ENCODE results near the gene SLC38A10.

SLC38A10 gene

DNA sequence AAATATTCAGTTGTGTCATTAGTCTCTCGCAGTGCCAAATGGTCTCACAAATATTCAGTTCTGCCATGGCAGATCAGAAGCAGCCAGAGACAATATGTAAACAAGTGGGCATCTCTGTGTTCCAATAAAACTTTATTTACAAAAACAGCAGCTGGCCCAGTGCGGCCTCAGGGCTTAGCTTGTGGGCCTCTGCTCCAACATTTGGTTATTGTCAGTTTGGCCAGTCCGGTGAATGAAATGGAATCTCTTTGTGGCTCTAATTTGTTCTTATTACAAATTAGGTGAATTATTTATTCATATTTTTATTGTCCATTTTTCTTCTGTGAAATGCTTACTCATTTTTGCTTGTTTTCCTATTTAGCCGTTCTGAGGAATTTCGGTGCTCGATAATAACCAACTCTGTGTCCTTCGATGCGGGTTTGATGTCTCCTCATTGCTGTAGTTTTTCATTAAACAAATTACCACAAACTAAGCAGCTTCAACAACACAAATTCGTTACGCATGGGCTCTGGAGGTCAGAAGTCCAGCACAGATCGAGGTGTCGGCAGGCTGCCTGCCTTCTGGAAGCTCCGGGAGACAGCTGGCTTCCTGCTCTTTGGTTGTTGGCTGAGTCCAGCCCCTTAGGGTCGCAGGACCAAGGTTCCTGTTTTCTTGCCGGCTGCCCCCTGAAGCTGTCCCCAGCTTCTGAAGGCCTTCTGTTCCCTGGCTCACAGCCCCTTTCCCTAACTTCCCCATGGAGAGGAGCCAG is 4.1 kb upstream of the SLC38A10 start:
- DNase-seq (ENCODE audit: low read depth in 2 of 2): no peak

DNA sequence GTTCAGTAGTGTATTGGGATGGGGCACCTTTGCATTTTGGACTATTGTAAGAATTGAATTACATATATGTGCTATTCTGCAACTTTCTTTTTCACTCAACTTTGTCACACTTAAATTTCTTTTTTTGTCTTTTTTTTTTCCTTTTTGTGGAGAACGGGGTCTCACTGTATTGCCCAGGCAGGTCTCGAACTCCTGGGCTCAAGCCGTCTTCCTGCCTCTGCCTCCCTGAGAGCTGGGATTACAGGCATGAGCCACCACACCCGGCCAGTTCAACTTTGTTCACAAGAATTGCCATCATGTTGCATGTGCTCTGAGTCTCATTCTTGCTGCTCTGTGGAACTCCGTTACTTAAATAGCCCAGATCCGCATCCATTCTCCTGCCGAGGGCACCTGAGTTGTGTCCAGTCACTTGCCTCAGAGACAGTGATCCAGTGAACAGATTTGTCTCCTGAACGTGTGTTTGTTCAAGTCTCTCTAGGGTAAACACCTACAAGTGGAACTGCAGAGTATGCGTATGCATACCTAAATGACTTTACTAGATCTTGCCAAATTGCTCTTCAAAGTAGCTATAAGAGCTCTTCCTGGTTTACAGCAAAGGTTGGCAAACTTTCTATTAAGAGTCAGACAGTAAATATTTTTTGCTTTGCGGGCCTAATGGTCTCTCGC is 3.4 kb upstream of the SLC38A10 start:
- no peak for DNase-seq (ENCODE audit: low read depth in 2 of 2)

DNA sequence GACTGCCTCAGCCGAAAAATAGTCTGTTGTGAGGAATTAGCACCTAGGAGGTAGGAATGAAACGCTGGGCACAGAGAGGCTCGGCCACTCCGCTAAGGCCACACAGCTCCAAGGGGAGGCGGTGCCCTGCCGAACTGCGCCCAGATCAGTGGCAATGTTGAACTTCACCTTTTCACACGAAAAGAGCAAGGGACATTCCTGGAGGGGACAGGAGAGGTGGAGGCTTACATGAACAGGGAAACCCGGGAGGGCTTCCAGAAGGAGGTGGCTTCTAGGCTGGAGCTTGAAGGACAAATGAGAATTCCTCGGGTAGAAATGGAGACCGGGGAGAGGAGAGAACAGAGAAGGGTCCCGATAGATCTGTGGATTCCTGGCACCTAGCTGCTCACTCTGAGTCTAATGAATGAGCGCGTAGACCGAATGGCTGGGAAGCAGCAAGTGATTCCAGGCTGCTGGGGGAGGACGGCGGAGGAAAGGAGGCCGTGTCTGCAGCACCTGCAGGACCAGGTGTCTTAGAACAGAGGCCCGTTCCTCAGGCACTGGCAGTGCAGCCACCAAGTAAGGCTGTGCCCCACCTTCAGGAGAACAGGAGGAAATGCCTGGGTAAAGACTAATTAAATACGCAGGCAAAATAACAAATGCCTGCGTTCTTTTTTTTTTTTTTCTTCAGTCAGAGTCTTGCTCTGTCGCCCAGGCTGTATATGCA is 722 bp upstream of the SLC38A10 start:
- no peak for DNase-seq (ENCODE audit: low read depth in 2 of 2)

DNA sequence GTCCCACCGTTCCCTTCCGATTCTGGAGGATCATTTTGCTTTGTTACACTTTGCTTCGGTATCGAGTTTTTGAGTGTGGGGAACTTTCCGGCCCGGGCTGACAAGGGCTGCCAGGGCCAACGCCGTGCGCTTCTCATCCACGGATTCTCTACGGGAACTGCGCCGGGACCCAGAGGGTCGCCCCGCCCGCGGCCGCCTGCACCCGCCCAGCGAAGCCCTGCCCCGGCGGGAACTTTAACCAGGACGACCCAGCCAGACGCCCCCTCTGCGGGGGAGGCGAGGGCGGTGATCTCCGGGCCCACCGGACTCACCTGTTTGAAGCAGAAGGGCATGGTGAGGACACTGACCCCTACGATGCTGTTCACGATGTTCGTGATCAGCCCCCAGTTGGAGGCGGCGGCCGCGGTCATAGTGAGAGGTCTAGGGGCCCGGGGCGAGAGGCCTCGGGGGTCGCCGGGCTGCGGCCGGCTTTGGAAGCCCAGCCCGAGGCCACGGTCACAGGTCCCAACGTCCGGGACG is 536 bp downstream of the SLC38A10 start:
- no peak for DNase-seq (ENCODE audit: low read depth in 2 of 2)

DNA sequence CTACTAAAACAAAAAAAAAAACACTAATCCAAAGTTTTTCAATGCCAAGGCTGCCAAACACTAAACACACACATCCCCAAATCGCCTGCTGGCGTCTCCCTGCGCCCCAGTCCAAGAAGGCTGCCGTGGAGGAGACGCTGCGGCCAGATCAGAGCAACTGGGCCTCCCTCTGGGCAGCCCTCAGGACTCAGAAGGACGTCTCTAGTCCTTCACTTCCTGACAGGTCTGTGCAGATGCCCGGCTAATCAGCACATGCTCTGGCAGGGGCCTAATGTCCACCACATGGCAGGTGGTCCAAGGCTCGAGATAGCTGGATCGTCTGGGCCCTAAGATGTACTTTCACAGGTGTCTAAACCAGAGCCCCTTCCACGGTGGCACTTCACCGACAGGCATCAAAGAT is 2.7 kb downstream of the SLC38A10 start:
- DNase-seq (ENCODE audit: low read depth in 2 of 2): no peak

DNA sequence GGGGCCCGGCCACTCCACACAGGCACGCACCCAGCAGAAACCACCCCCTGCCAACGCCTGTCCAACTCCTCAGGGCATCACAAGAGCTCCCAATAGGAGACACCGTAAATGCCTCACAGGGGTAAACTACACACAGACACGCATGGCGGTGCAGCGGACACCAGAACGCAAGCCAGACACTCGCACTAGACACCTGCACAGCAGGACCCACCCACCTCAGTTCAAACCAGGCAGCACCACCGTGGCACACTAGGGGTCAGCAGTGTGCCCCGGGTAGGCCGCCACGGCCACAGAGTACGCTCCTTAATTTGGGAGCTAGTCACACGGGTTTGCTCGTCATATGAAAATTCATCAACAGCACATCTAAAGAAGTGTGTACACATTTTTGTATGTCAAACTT is 3.4 kb downstream of the SLC38A10 start:
- peak; percentile 58 to 66 for DNase-seq (ENCODE audit: low read depth in 2 of 2)

DNA sequence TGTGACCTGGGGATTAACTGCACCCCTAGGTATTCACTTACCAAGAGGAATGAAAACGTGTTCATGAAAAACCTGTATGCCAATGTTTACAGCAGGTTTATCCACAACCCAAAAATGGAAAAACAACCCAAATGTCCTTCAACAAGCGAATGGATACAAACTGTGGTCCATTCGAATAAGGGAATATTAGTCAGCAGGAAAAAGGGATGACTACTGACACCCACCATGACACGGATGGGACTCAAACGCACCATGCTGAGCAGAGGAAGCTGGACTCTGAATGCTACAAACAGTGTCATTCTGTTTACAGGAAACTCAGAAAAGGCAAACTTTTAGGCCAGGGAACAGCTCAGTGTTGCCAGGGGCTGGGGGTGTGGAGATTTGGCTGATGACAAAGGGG is 4.9 kb downstream of the SLC38A10 start:
- no peak for DNase-seq (ENCODE audit: low read depth in 2 of 2)

DNA sequence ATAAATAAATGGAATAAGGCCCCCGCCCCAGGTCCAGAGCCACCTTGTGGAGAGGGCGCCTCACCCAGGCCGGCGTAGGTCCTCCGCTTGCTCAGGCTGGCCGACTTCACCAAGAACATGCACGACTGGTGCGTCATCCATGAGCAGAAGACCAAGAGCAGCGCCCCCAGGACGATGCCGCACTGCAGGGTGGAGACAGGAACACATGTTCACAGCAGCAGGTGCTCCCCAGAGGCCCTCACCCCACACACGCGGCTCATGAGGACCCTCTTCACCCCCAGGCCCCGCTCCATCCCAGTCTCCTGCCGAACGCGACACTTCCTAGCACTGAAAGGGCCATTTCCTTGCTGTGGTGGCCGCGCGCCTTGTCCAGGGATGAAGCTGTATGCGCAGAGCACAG is 5.5 kb downstream of the SLC38A10 start:
- DNase-seq (ENCODE audit: low read depth in 2 of 2): no peak

DNA sequence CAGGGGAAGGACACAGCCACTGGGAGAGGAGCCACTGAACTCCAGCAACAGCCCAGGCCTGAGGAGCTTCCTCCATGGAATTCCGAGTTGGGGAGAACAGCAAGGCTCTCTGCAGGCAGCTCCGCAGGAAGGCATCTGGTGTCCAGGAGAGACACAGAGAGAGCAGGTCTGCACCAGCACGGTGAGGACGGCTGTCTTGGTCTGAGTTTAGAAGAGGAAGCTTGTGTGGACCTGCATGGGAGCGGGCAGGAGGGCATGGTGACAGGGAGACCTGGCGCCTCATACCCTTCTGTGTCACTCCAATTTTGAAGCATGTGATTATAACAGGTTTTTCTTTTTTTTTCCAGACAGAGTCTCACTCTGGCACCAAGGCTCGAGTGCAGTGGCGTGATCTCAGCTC is 6.4 kb downstream of the SLC38A10 start:
- DNase-seq (ENCODE audit: low read depth in 2 of 2): no peak

DNA sequence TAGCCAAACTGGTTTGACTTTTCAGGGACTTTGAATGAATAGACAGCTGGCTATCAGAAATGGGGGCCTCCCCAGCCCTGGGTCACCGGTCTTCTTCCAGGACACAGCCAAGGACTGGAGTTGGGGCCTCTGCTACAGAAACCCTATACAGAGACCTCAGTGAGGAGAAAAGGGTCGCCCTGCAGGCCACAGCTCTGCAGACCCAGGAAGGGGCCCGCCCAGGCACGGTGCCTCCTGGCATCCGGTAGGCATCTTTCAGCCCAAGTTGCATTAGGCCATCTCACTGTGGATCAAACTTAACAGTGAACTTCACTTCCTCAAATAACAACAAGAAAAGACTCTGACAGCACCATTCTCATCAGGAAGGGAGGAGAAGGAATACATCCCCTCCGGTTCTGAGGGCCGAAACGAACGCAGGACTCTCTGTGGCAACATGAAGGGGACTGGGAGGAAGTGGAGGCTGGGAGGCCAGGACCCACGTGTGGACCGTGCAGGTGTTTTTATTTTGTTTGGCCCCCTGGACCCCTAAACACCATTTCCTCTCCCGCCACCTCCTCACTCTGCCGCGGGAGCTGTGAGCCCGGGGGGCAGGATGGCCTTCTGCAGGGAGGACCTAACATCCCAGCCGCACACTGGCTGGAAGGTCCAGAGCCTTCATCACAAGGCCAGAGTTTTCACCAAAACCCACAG is 7.2 kb downstream of the SLC38A10 start:
- DNase-seq (ENCODE audit: low read depth in 2 of 2): no peak

DNA sequence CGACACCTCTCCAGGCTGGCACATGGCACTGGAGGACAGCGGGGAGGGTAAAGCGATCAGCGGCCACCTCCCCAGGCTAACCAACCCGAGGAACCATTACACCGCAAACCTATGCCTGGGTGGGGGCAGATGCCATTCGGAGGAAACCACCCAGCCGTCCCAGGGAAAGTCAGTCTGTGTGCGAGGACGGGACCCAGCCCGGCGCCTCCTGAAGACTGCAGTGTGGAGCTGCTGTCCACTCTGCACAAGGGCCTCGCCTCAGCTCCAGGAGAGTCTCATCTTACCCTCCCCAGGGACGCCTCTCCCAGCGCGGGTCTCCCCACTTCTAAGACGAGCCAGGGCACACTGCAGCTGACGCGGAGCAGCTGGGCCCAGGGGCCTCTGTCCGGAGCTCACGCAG is 8.0 kb downstream of the SLC38A10 start:
- DNase-seq (ENCODE audit: low read depth in 2 of 2): no peak

DNA sequence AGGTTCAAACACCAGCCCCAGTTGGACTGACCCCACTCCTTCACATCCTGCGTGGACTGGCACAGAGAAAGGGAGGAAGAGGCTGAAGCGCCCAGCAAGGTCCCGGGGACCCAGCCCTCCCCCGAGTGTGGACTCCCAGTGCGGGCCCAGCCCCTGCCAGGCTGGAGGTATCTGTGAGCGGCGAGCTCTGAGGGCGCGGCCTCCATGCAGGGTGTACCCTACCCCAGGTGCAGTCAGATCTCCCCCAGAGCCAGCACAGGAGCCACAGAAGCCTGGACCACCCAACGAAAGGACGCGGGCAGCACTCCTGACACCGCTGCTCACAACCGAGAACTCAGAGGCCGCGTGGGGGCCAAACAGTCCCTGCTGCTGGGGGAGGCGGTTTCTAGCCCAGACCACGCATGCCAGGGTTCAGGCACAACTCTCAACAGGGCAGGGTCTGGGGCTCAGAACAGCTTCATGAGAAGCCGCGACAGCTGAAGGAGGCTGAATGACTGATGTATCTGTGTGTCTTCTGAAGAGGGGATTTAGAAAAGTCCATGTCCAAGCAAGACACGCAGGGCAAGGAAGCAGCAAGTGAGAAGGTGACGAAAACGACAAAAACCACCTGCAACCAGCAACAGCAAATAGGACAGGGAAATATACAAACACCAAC is 8.5 kb downstream of the SLC38A10 start:
- no peak for DNase-seq (ENCODE audit: low read depth in 2 of 2)

DNA sequence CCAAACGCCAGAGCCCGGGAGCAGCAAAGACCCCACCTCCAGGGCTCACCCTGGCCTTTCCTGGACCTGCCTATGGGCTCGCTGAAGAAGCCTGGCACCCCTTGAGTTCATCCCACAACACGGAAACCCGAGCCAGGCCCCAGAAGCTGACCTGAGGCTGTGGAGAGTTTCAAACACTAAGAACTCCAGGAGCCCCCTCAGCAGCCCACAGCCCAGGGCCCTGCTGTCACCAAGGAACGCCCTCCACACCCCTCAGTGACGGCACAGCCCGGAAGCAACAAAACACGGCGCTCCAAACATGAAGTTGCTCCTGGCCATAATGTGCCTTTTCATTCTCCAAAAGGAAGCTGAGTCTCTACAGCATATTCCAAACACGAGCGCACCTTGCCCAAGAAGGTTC is 9.2 kb downstream of the SLC38A10 start:
- no peak for DNase-seq (ENCODE audit: low read depth in 2 of 2)

DNA sequence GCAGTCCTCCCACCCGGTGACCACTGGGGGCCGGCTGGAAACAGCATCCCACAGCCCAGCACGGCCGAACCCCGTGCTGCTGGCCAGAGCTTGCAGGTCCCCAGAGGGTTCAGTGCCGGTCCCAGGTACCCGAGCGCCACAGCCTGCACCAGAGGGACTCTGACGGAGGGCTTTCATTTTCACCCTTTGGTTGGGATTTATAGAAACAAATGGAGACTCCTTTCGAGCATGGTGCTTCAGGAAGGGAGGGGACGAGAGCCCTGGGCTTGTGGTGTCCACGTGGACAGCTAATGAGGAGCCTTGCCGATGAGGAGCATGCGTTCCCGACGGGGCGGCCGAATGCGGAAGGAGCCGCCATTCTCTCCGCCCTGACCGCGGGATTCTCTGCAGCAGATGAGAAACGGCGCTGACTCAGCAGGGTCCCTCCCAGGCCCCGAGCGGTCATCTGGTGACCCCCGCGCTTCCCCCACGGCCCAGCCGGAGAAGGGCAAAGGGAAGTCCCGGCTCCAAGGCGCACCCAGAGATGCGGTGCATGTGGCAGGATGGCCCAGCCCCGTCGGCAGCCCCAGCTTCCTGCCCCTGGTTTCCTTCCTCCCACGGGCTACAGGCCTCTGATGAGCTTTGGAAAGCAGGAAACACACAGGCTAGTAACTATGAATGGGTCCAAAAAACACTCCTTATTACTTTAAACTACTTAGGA is 9.8 kb downstream of the SLC38A10 start:
- peak; percentile 52 to 56 for DNase-seq (ENCODE audit: low read depth in 2 of 2)

DNA sequence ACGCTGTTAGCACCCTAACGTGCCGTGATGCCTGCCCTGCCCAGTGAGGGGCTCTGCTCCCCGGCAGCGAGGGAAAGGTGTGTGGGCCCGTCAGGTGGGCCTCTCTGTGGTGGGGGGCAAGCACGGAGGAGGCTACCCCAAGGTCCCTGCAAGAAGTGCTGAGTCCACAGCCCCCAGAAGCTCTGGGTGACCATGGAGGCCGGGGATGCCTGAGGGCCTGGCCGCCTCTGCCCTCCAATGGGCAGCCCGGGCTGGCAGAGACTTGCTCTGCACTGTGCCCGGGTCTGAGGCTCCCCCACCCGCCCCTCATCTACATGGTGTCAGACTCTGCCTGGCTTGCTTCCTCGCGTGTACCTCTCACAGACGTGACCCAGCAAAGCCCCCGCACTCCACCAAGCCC is 12.2 kb downstream of the SLC38A10 start:
- no peak for DNase-seq (ENCODE audit: low read depth in 2 of 2)

DNA sequence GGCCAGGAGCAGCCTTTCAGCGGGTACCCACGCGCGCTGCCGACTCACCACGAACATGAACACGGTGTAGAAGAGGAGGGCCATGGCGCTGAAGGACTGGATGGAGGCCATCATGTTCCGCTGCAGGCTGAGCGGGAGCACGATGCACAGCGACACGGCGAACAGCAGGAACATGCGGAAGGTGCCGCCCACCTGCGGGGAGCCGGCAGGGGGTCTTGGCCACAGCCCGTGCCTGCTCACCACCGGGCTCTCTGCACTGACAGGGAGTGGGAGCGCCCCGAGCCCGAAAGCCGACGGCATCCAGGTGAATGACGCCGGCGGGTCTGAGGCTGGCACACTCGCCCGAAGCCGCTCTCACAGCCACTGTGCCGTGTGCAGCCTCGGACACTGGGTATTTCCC is 13.0 kb downstream of the SLC38A10 start:
- no peak for DNase-seq (ENCODE audit: low read depth in 2 of 2)

DNA sequence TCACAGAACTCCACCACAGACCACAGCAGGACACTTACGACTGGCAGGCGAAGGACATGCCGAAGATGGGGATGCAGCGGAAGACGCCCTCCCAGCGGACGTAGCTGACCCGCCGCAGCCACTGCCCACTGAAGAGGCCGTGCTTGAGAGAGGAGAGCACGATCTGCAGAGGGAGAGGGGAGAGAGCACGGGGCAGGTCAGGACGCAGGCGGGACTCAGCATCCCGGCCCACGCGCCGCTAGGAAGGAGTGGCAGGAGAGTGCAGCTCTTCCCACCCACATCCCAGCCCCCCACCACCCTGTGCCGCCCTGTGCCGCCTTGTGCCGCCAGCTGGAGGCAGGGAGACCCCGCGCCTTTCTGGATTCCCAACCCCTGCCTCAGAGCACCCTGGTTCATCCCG is 14.5 kb downstream of the SLC38A10 start:
- DNase-seq (ENCODE audit: low read depth in 2 of 2): no peak

DNA sequence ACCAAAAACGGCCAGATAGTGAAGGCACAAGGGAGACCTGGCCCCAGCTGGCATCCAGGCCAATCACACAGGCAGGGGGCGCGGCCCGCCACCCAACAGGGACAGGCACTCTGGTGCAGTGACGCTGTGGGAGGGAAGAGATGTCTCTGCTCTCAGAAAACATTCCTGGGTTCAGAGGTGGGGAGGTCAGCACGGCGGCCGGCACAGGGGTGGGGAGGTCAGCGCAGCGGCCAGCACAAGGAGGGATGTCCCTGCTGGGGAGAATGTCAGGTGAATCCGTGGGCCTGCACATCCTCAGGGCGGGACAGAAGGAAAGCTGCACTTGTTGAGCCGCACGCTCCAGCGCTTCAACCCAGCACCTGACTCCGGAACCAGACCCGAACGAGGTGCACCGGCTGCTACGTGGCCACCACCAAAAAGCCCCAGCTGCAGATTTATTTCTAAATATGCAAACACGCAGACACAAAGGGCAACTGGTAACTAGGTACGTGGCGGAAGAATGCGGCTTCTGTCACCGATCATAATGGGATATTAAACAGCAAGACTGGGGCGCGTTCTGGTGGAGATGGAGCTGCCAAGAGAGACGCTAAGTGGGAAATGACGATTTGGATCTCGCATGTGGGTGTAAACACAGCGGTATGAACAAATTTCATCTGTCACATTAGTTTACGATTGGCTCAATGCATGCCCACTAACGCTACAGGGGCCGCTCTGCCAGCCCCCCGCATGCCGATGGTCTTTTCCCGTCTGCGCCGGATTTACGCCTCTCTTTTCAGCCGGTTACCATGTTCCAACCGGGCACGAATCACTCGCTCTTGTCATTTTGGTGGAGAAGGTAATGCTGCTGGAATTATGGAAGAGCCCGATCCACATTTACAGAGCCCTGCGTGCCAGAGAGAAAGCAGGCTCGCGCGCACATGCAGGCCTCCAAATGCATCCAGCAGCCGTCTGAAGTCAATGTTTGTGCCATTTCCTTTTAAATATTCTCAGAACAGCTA is 15.5 kb downstream of the SLC38A10 start:
- no peak for DNase-seq (ENCODE audit: low read depth in 2 of 2)

DNA sequence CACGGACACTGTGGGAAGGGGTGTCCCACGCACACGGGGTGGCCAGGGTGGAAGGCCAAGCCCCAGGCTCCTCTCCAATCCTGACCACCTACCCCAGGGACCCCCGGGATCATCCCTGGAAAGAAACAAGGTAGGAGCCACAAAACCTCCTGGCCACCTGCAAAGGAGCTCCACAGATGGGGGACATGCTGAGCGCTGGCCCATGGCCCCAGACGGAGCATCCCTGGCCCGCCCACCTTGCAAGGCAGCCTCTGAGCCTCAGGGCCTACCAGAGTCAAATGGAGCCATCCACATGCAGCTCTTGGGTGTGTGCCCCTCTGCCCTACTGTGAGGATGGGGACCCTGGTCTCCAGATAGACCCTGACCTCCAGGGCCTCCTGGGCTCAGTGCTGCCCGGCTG is 16.3 kb downstream of the SLC38A10 start:
- no peak for DNase-seq (ENCODE audit: low read depth in 2 of 2)

Data from activated CD4-positive, alpha-beta T cell treated with anti-CD3 and anti-CD28 coated beads for 24 hours (primary cell).